HepG2 (cell line): ENCODE results near the gene RAI14. TPM values are rescaled to one million over a fixed set of nuclear protein-coding genes. Genes with fewer than 3 reads are reported as not detected.

Experiments used
- ATAC-seq: fragments of 200-7000 bp; cut with Tn5 transposase; 3 replicates; pipeline ENCODE4 v1.9.1; 2020; ENCODE audit warnings: mild to moderate bottlenecking, moderate library complexity
- BruUV-seq: library from RNA; stranded (reverse); fragments of 400-500 nt; replicated peaks from 2 replicates; lab custom pipeline; 2021; lab: Mats Ljungman, UMichigan
- CTCF ChIA-PET: fragments of 300-600 bp; formaldehyde crosslinking; extraction: SDS; loops from one replicate; lab custom pipeline; 2021; ENCODE audit warnings: low total read pairs, inconsistent platforms, low intra/inter-chr PET ratio; lab: Yijun Ruan, JAX
- POLR2A ChIA-PET: fragments of 350-600 bp; sonication (Branson Sonifier 250); formaldehyde crosslinking; loops from one replicate; lab custom pipeline; 2020; ENCODE audit warnings: antibody characterized with exemption, inconsistent platforms; lab: Yijun Ruan, JAX
- DNase-seq: peaks from one replicate; pipeline ENCODE4 v3.0.0-alpha.2; 2015; ENCODE audit warnings: low spot score
- FAIRE-seq: peaks from 3 replicates; lab custom pipeline; 2011; peaks lifted over from hg19 to GRCh38; lab: Jason Lieb, UNC
- H2AFZ ChIP-seq: one replicate; pipeline ENCODE4 v1.6.1; 2011; ENCODE audit warnings: low read length, inconsistent platforms
- H3K27ac ChIP-seq: fragments of 300-600 bp; 3 replicates; pipeline ENCODE4 v1.8.0; 2011; ENCODE audit warnings: mixed run types, mild to moderate bottlenecking, mixed read lengths, low read length, inconsistent platforms; ENCODE audit not compliant: insufficient read depth; ENCODE audit errors: extremely low read length
- H3K27me3 ChIP-seq, 2 experiments: fragments of 200-600 bp in 1 of 2; 2 replicates in 1 of 2; 3 replicates in 1 of 2; pipeline versions ENCODE4 v1.6.0 to v1.8.0; 2011; ENCODE audit warnings: low read length in 2 of 2, mild to moderate bottlenecking in 2 of 2, moderate library complexity in 2 of 2, inconsistent platforms in 1 of 2; ENCODE audit not compliant: insufficient read depth in 2 of 2, control insufficient read depth in 1 of 2
- H3K36me3 ChIP-seq, 2 experiments: fragments of 200-600 bp in 1 of 2; replicated peaks in 1 of 2; 2 replicates in 1 of 2; 3 replicates in 1 of 2; pipeline versions ENCODE4 v1.5.1 to v1.8.0; 2011; ENCODE audit warnings: low read length in 2 of 2, inconsistent platforms in 1 of 2; ENCODE audit not compliant: insufficient read depth in 2 of 2, control insufficient read depth in 1 of 2
- H3K4me1 ChIP-seq: 2 replicates; pipeline ENCODE4 v1.5.1; 2012; ENCODE audit warnings: low read length, inconsistent platforms; ENCODE audit not compliant: insufficient read depth
- H3K4me2 ChIP-seq: 2 replicates; pipeline ENCODE4 v1.6.0; 2011; ENCODE audit warnings: low read depth, low read length, inconsistent platforms
- H3K4me3 ChIP-seq, 3 experiments: fragments of 200-600 bp in 1 of 3; sonication (generic), shearing (Covaris generic) in 1 of 3; replicated peaks in 1 of 3; 2 replicates each; pipeline ENCODE4 v1.5.1; 2011 to 2016; ENCODE audit warnings: low read length in 3 of 3, inconsistent platforms in 2 of 3, low read depth in 2 of 3, mild to moderate bottlenecking in 2 of 3, control low read depth in 1 of 3, mixed read lengths in 1 of 3; ENCODE audit not compliant: insufficient read depth in 1 of 3
- H3K79me2 ChIP-seq: one replicate; pipeline ENCODE4 v1.6.1; 2011; ENCODE audit warnings: low read length, inconsistent platforms; ENCODE audit not compliant: insufficient read depth
- H3K9ac ChIP-seq: 2 replicates; pipeline ENCODE4 v1.6.0; 2011; ENCODE audit warnings: mild to moderate bottlenecking, low read depth, low read length, inconsistent platforms; ENCODE audit not compliant: insufficient read depth
- H3K9me3 ChIP-seq: 2 replicates; pipeline ENCODE4 v1.5.1; 2012; ENCODE audit warnings: mild to moderate bottlenecking, low read length
- H4K20me1 ChIP-seq: 2 replicates; pipeline ENCODE4 v1.6.0; 2011; ENCODE audit warnings: inconsistent platforms, mild to moderate bottlenecking, low read length, moderate library complexity; ENCODE audit not compliant: insufficient read depth
- CAMTA2 ChIP-seq: sonication (generic); formaldehyde crosslinking; IDR thresholded peaks from 2 replicates; pipeline ENCODE4 v1.4.0; 2020; ENCODE audit warnings: mild to moderate bottlenecking, missing genetic modification reagents, borderline replicate concordance
- MEIS2 ChIP-seq: sonication (generic); formaldehyde crosslinking; IDR thresholded peaks from 2 replicates; pipeline ENCODE4 v1.9.0; 2021; ENCODE audit warnings: mild to moderate bottlenecking, missing genetic modification reagents
- PITX1 ChIP-seq: sonication (generic); formaldehyde crosslinking; IDR thresholded peaks from 2 replicates; pipeline ENCODE4 v1.5.1; 2020; ENCODE audit warnings: mild to moderate bottlenecking, missing genetic modification reagents
- RFX5 ChIP-seq: IDR thresholded peaks from 2 replicates; pipeline ENCODE4 v1.6.1; 2011; ENCODE audit warnings: low read depth, low read length, improper control_type of control experiment
- SYNCRIP ChIP-seq: fragments of 200-400 bp; formaldehyde crosslinking; IDR thresholded peaks from 2 replicates; pipeline ENCODE4 v1.6.1; 2018; ENCODE audit warnings: mild to moderate bottlenecking, low read depth, low read length; ENCODE audit not compliant: insufficient read depth
- YY1 ChIP-seq: IDR thresholded peaks from 2 replicates; pipeline ENCODE4 v1.6.1; 2011; ENCODE audit warnings: low read length, low read depth, moderate library complexity, mild to moderate bottlenecking; ENCODE audit not compliant: insufficient read depth, insufficient replicate concordance
- ZNF207 ChIP-seq: fragments of 450-650 bp; IDR thresholded peaks from 2 replicates; pipeline ENCODE4 v1.6.1; 2016; ENCODE audit warnings: antibody characterized with exemption, borderline replicate concordance
- ZNF274 ChIP-seq: sonication (generic); formaldehyde crosslinking; IDR thresholded peaks from 2 replicates; pipeline ENCODE4 v1.5.1; 2020; ENCODE audit warnings: mild to moderate bottlenecking, missing genetic modification reagents
- ZNF3 ChIP-seq: IDR thresholded peaks from 2 replicates; pipeline ENCODE4 v1.7.0; 2017; ENCODE audit warnings: inconsistent platforms
- ZNF431 ChIP-seq: sonication (generic); formaldehyde crosslinking; IDR thresholded peaks from 2 replicates; pipeline ENCODE4 v1.9.0; 2022; ENCODE audit warnings: missing genetic modification reagents, low read depth, mild to moderate bottlenecking, borderline replicate concordance
- ZNF891 ChIP-seq: sonication (generic); formaldehyde crosslinking; IDR thresholded peaks from 2 replicates; pipeline ENCODE4 v1.5.0; 2020; ENCODE audit warnings: mild to moderate bottlenecking, missing genetic modification reagents
- WGBS: methylation state at CpG from one replicate; pipeline ENCODE4 v1.1.6; 2017; ENCODE audit warnings: low lambda C conversion rate; 5-methylcytosine and 5-hydroxymethylcytosine counted together
- in situ Hi-C: cut with HindIII; loops from 2 replicates; pipeline ENCODE4 v1.10.0; 2017; ENCODE audit warnings: low pct_unique_long_range_greater_than_20kb; ENCODE audit not compliant: extremely low pct_ligation_motif_present
- intact Hi-C: fragments of 100-400 bp; cut with micrococcal nuclease; formaldehyde crosslinking; loops from one replicate; pipeline ENCODE4 v1.10.0; 2022; ENCODE audit not compliant: unreplicated experiment
- polyA plus RNA-seq, 8 experiments: library from polyadenylated mRNA; depleted of rRNA in 3 of 8; stranded (reverse) in 7 of 8; unstranded in 1 of 8; fragments of >200 nt; fragmentation: Illumina TruSeq in 4 of 8; extraction: Trizol in 4 of 8; gene quantifications; 2 replicates each; pipeline versions ENCODE4 v1.2.1 to v1.2.3, GENCODE V29; 2011 to 2016; ENCODE audit warnings: low read depth in 4 of 8, missing spikeins in 1 of 8, mixed read lengths in 1 of 8; ENCODE audit not compliant: insufficient read depth in 1 of 8
- total RNA-seq, 5 experiments: library from RNA; depleted of rRNA; stranded (reverse); fragments of >200 nt; fragmentation: Illumina TruSeq; extraction: Trizol; gene quantifications; 2 replicates each; pipeline ENCODE4 v1.2.3, GENCODE V29; 2016; ENCODE audit warnings: low read depth in 1 of 5

RAI14 gene
- total and polyA plus RNA-seq, 2 of the 13 experiments (the other 11 are each of a cell fraction or from before 2014, with no cell fraction given) = 12.6 to 18.2 TPM

DNA sequence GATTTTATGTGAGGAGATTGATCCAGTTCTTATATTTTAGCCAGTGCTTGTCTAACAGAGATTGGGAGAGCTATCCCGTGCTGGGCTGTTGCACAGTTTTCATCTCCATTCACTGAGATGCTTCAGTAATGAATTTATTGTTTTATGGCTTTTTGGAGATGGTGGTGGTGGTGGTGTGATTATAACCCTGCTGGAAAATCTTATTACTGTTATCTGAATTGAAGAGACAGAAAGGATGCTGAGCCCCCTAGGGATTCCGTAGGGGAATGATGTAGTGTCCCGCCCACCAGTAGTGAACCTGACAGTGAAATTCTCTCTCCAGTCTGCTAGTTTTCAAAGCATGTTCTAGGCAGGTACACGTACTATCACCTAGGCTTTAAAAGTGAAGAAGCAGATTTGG lies 1.9 kb downstream of the RAI14 start (continued):
- TF ChIP-seq ZNF3 (CRISPR knock-in tag) (no peak), ZNF207 (no peak), YY1 (no peak), SYNCRIP (no peak), CAMTA2 (CRISPR knock-in tag) (no peak), ZNF891 (CRISPR knock-in tag) (no peak), PITX1 (CRISPR knock-in tag) (no peak), ZNF274 (CRISPR knock-in tag) (no peak)

DNA sequence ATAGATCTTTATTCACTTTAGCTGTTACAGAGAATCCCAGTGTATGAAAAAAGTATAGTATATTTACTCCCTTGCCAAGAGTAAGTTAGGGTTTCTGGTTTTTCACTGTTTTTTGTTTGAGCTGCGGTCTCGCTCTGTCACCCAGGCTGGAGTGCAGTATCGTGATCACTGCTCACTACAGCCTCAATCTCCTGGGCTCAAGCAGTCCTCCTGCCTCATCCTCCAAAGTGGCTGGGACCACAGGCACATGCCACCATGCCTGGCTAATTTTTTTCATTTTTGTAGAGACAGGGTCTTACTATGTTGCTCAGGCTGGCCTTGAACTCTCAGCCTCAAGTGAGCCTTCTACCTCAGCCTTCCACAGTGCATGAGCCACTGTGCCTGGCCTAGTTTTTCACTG lies 3.0 kb downstream of the RAI14 start:
- Histone ChIP-seq H3K36me3 (no peaks in the 10 kb centered on the region), H2AFZ (no peak overlapping the region), H3K4me1 (peaks cover 25% of the 10 kb centered on the region), H3K4me3 (no peak overlapping the region), H3K27ac (no peak overlapping the region), H3K4me2 (no peak overlapping the region), H3K9ac (no peak overlapping the region), H3K9me3 (no peaks in the 10 kb centered on the region), H4K20me1 (no peaks in the 10 kb centered on the region), H3K27me3 (peaks cover 0 to 1% of the 10 kb centered on the region in 2 experiments; a peak in 2 of 5 replicates), H3K79me2 (peaks cover 17% of the 10 kb centered on the region)
- BruUV-seq = no TSS peak
- no peak for ATAC-seq
- no peak for DNase-seq
- no peak for FAIRE-seq
- WGBS = 98% methylated on average over 3 of the region's 3 CpGs
- intact Hi-C loops (loop anchor here (5.0 kb wide), 2 partner anchors 98 to 258 kb away; partner anchors contain the start of genes BRIX1 and RAD1), in situ Hi-C loops (loop anchor here (10.0 kb wide), 1 partner anchor 174 kb away; no protein-coding TSS in a partner anchor)
- POLR2A ChIA-PET = no interaction called here
- TF ChIP-seq MEIS2 (CRISPR knock-in tag) (no peak), RFX5 (no peak), ZNF431 (no peak)
- CTCF ChIA-PET = no interaction called here
